Heart left ventricle (tissue), 16 donors: ENCODE measurements around the gene FAM3D. TPM values are rescaled to one million over a fixed set of nuclear protein-coding genes. Genes with fewer than 3 reads are reported as not detected.
"Not testable (repeated sequence)": the region's sequence is repeated elsewhere in the genome, so short reads cannot be mapped to it uniquely, and the experiment has no call there.

Source experiments
- ATAC-seq, 4 donors: fragments of 200-7000 bp; cut with Tn5 transposase; one replicate each; pipeline ENCODE4 v1.9.1; 2020 to 2022; ENCODE audit warnings: moderate library complexity in 4 of 4, mild to moderate bottlenecking in 3 of 4, moderate number of reproducible peaks in 1 of 4
- DNase-seq, 5 donors: peaks; one replicate each; pipeline ENCODE4 v3.0.0-alpha.2; 2020
- H3K27ac ChIP-seq, 12 donors: fragments of 200-600 bp; sonication (generic) in 4 of 12; one replicate each; pipeline versions ENCODE4 v1.5.0 to v1.8.0; 2016 to 2022; ENCODE audit warnings: mild to moderate bottlenecking in 2 of 12
- H3K27me3 ChIP-seq, 9 donors: fragments of 200-600 bp; sonication (generic) in 2 of 9; one replicate each; pipeline versions ENCODE4 v1.5.1 to v1.8.0; 2016 to 2022; ENCODE audit warnings: mild to moderate bottlenecking in 3 of 9
- H3K36me3 ChIP-seq, 9 donors: fragments of 200-600 bp; sonication (generic) in 2 of 9; one replicate each; pipeline versions ENCODE4 v1.5.0 to v1.8.0; 2018 to 2022; ENCODE audit warnings: mild to moderate bottlenecking in 2 of 9
- H3K4me1 ChIP-seq, 12 donors: fragments of 200-600 bp; sonication (generic) in 4 of 12; one replicate each; pipeline versions ENCODE4 v1.5.0 to v1.8.0; 2016 to 2022; ENCODE audit warnings: mild to moderate bottlenecking in 3 of 12
- H3K4me3 ChIP-seq, 12 donors: fragments of 200-600 bp; sonication (generic) in 4 of 12; one replicate each; pipeline versions ENCODE4 v1.5.0 to v1.8.0; 2017 to 2022; ENCODE audit warnings: mild to moderate bottlenecking in 9 of 12, moderate library complexity in 4 of 12
- H3K9me3 ChIP-seq, 12 donors: fragments of 200-600 bp; sonication (generic) in 4 of 12; one replicate each; pipeline versions ENCODE4 v1.5.0 to v1.8.0; 2016 to 2022; ENCODE audit warnings: mild to moderate bottlenecking in 1 of 12
- POLR2A ChIP-seq, 2 donors: fragments of 450-650 bp; IDR thresholded peaks; one replicate each; pipeline ENCODE4 v1.6.1; 2017; ENCODE audit warnings: antibody characterized with exemption in 2 of 2, mild to moderate bottlenecking in 2 of 2, moderate library complexity in 2 of 2
- WGBS, 4 donors: extraction: QIAGEN DNeasy Blood & Tissue Kit in 2 of 4; methylation state at CpG; one replicate each; pipeline versions ENCODE4 v1.1.5 to v1.1.7; 2013 to 2018; 5-methylcytosine and 5-hydroxymethylcytosine counted together
- intact Hi-C, 10 donors: fragments of 100-400 bp; cut with DNase I; formaldehyde crosslinking; loops; one replicate each; pipeline versions ENCODE4 v1.11.1 to v1.14.2; 2022
- polyA plus RNA-seq, 2 donors: library from polyadenylated mRNA; stranded (reverse); fragments of 200-250 nt; gene quantifications; one replicate each; pipeline ENCODE4 v1.2.3, GENCODE V29; 2013
- total RNA-seq, 9 donors: library from RNA; depleted of rRNA in 2 of 9; stranded (reverse); fragments of >200 nt in 2 of 9; fragmentation: NEBNext Ultra II Directional in 3 of 9; extraction: Animal tissue kit (Norgen Biotek cat#: 25700) in 3 of 9; gene quantifications; one replicate each; pipeline versions ENCODE4 v1.1.0 to v1.2.4, GENCODE V29; 2016 to 2023
- TF ChIP-seq, protein P1 (sequence below), 12 donors: fragments of 200-600 bp; sonication (generic) in 4 of 12; IDR thresholded peaks; one replicate each; pipeline versions ENCODE4 v1.5.0 to v1.8.0; 2018 to 2022; ENCODE audit warnings: antibody characterized with exemption in 12 of 12, mild to moderate bottlenecking in 5 of 12
- donor health status: ischemic (EF 13 %, LVEDD 7.1; RV severe dilation, severe dysfunction).
- donor health status: healthy with polysubstance abuse.
- donor health status: DM: no; HTN: yes; CAD: no.
- donor health status: DM: no; HTN: no; CAD: no.
- donor health status: ischemic (EF 25% LVEDD 6.9; RV normal size, moderate dysfunction).
- donor health status: ischemic (EF 25% LVEDD 5.7; RV mildly dilated, moderate dysfunction).
- donor health status: healthy.
- donor health status: DM: yes; HTN: yes; CAD: no.
- donor health status: ischemic (EF 35%, LVEDD 5.7; RV mildly dilated, moderate dysfunction).
- donor health status: nonischemic (EF 11% LVEDD 7.7; RV severe dilation, severe dysfunction).
- donor health status: DM: yes; HTN: yes; CAD: no.
- donor health status: PGD.
- donor health status: ischemic (EF 29% LVEDD 5.4; RV normal size, mild dysfunction).
- donor health status: nonischemic (EF 23%, LVEDD 6.1; RV moderate dilation, normal function).

FAM3D gene
- total and polyA plus RNA-seq, 11 donors, result 0.06 TPM; not detected in 10

GRCh38 chr3:58698246-58698645, 31.7 kb upstream of the FAM3D start:
- Histone ChIP-seq H3K9me3 (peaks cover 0 to 5% (median 0%) of the 10 kb centered on the region in 12 donors), H3K36me3 (no peaks in the 10 kb centered on the region), H3K4me1 (no peaks in the 10 kb centered on the region), H3K4me3 (no peak overlapping the region), H3K27ac (no peak overlapping the region), H3K27me3 (no peaks in the 10 kb centered on the region)
- no peak for DNase-seq
- ATAC-seq, result no peak
- no peak for TF ChIP-seq POLR2A (IDR thresholded peaks at IDR 0.05)
- TF ChIP-seq, protein P1, sequence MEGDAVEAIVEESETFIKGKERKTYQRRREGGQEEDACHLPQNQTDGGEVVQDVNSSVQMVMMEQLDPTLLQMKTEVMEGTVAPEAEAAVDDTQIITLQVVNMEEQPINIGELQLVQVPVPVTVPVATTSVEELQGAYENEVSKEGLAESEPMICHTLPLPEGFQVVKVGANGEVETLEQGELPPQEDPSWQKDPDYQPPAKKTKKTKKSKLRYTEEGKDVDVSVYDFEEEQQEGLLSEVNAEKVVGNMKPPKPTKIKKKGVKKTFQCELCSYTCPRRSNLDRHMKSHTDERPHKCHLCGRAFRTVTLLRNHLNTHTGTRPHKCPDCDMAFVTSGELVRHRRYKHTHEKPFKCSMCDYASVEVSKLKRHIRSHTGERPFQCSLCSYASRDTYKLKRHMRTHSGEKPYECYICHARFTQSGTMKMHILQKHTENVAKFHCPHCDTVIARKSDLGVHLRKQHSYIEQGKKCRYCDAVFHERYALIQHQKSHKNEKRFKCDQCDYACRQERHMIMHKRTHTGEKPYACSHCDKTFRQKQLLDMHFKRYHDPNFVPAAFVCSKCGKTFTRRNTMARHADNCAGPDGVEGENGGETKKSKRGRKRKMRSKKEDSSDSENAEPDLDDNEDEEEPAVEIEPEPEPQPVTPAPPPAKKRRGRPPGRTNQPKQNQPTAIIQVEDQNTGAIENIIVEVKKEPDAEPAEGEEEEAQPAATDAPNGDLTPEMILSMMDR (IDR thresholded peaks at IDR 0.05), result no peak
- intact Hi-C loops, result no loop called here

GRCh38 chr3:58697561-58697960, 31.0 kb upstream of the FAM3D start:
- H3K4me3 ChIP-seq, result no peak overlapping the region
- TF ChIP-seq, protein P1 (IDR thresholded peaks at IDR 0.05), result no peak
- TF ChIP-seq POLR2A (IDR thresholded peaks at IDR 0.05), result no peak
- intact Hi-C loops, result no loop called here
- H3K27me3 ChIP-seq, result no peaks in the 10 kb centered on the region
- H3K36me3 ChIP-seq, result no peaks in the 10 kb centered on the region
- no peak for DNase-seq
- no peaks in the 10 kb centered on the region for H3K4me1 ChIP-seq
- ATAC-seq, result no peak
- H3K27ac ChIP-seq, result no peak overlapping the region
- peaks cover 0 to 9% (median 0%) of the 10 kb centered on the region in 12 donors for H3K9me3 ChIP-seq

GRCh38 chr3:58696813-58697212, 30.2 kb upstream of the FAM3D start:
- H3K27me3 ChIP-seq, H3K36me3 ChIP-seq, DNase-seq, H3K4me3 ChIP-seq, H3K4me1 ChIP-seq, intact Hi-C loops, H3K27ac ChIP-seq, ATAC-seq: not testable (repeated sequence)
- 72 to 84% (median 77%) methylated on average over 3 of the region's 3 CpGs for WGBS, 4 donors
- peaks cover 0 to 16% (median 4%) of the 10 kb centered on the region in 12 donors for H3K9me3 ChIP-seq

GRCh38 chr3:58696093-58696492, 29.5 kb upstream of the FAM3D start:
- TF ChIP-seq POLR2A (IDR thresholded peaks at IDR 0.05), result no peak
- TF ChIP-seq, protein P1 (IDR thresholded peaks at IDR 0.05), result no peak
- ATAC-seq, result no peak
- 42 to 74% (median 62%) methylated on average over 1 of the region's 1 CpG for WGBS, 4 donors
- H3K36me3 ChIP-seq, result no peaks in the 10 kb centered on the region
- H3K9me3 ChIP-seq, result peaks cover 0 to 23% (median 10%) of the 10 kb centered on the region in 12 donors
- H3K27me3 ChIP-seq, result no peaks in the 10 kb centered on the region
- no peaks in the 10 kb centered on the region for H3K4me1 ChIP-seq
- no peak overlapping the region for H3K4me3 ChIP-seq
- DNase-seq, result no peak
- H3K27ac ChIP-seq, result no peak overlapping the region
- intact Hi-C loops, result no loop called here

- DNase-seq, H3K27me3 ChIP-seq, H3K27ac ChIP-seq, H3K4me3 ChIP-seq, H3K4me1 ChIP-seq, ATAC-seq, H3K36me3 ChIP-seq, intact Hi-C loops: not testable (repeated sequence)
- H3K9me3 ChIP-seq, result peaks cover 0 to 30% (median 12%) of the 10 kb centered on the region in 12 donors
- 69 to 72% (median 71%) methylated on average over 4 of the region's 4 CpGs for WGBS, 4 donors
These were observed 28.7 kb upstream of the FAM3D start for GRCh38 chr3:58695284-58695683.
